Measurements from ENCODE around the gene FUT4. TPM values are rescaled to one million over a fixed set of nuclear protein-coding genes. Genes with fewer than 3 reads are reported as not detected.

Gene FUT4
- total RNA-seq, 2 experiments from 2014 or later, result 1.2 to 1.5 TPM

DNA sequence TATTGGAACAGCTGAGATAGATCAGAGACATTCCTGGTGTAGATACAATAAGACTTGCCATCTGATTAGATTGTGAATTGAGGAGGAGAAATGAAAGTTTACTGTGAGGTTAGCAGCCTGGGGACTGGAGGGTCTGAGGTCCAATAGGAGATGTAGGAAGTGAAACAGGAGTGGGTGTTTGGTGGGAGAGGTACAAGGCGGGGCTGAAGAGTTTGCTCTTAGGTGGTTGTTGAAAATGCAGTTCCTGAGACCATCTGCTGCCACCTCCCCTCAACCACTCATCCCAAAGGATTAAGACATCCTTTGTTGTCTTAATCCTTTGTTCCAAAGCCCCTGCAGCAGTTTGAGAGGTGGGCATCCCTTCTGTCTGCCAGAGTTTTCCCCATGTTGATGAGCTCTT lies 38.2 kb downstream of the FUT4 start:
- no peaks in the 10 kb centered on the region for H3K9me3 ChIP-seq (ENCODE audit: low read length)
- H4K20me1 ChIP-seq (ENCODE audit: insufficient read depth, low read length), result no peaks in the 10 kb centered on the region
- ChIA-PET POLR2A (interaction anchor here (0.5 to 0.9 kb wide), 2 partner anchors 11 to 1183 kb away, joined by 3 to 4 read pairs; no protein-coding TSS in a partner anchor), CTCF (ENCODE audit: unreplicated experiment) (no interaction called here)
- TF ChIP-seq EZH2phosphoT487 (IDR thresholded peaks at IDR 0.05; ENCODE audit: borderline replicate concordance, low read depth, low read length), result no peak
- TF ChIP-seq, protein P1, sequence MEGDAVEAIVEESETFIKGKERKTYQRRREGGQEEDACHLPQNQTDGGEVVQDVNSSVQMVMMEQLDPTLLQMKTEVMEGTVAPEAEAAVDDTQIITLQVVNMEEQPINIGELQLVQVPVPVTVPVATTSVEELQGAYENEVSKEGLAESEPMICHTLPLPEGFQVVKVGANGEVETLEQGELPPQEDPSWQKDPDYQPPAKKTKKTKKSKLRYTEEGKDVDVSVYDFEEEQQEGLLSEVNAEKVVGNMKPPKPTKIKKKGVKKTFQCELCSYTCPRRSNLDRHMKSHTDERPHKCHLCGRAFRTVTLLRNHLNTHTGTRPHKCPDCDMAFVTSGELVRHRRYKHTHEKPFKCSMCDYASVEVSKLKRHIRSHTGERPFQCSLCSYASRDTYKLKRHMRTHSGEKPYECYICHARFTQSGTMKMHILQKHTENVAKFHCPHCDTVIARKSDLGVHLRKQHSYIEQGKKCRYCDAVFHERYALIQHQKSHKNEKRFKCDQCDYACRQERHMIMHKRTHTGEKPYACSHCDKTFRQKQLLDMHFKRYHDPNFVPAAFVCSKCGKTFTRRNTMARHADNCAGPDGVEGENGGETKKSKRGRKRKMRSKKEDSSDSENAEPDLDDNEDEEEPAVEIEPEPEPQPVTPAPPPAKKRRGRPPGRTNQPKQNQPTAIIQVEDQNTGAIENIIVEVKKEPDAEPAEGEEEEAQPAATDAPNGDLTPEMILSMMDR (conservative IDR thresholded peaks at IDR 0.05; ENCODE audit: low read length), result no peak
- no peaks in the 10 kb centered on the region for H3K4me1 ChIP-seq (ENCODE audit: insufficient read depth, low read length, poor library complexity, severe bottlenecking)
- no peaks in the 10 kb centered on the region for H3K36me3 ChIP-seq (ENCODE audit: insufficient read depth, low read length)
- no peak overlapping the region for H3K4me3 ChIP-seq (ENCODE audit: low read depth, low read length, poor library complexity, severe bottlenecking)
- intact Hi-C loops (cut with micrococcal nuclease; ENCODE audit: unreplicated experiment), result no loop called here
- BruUV-seq (replicated peaks), result no TSS peak
- H3K27ac ChIP-seq (ENCODE audit: low read depth, low read length, poor library complexity, severe bottlenecking), result no peak overlapping the region
- H2AFZ ChIP-seq (ENCODE audit: low read length), result no peak overlapping the region
- no peaks in the 10 kb centered on the region for H3K79me2 ChIP-seq (ENCODE audit: insufficient read depth, low read depth, low read length)
- H3K4me2 ChIP-seq (ENCODE audit: low read length), result no peak overlapping the region
- no peak for DNase-seq (ENCODE audit: low spot score)
- H3K9me2 ChIP-seq (ENCODE audit: insufficient read depth, low read length), result no peaks in the 10 kb centered on the region

DNA sequence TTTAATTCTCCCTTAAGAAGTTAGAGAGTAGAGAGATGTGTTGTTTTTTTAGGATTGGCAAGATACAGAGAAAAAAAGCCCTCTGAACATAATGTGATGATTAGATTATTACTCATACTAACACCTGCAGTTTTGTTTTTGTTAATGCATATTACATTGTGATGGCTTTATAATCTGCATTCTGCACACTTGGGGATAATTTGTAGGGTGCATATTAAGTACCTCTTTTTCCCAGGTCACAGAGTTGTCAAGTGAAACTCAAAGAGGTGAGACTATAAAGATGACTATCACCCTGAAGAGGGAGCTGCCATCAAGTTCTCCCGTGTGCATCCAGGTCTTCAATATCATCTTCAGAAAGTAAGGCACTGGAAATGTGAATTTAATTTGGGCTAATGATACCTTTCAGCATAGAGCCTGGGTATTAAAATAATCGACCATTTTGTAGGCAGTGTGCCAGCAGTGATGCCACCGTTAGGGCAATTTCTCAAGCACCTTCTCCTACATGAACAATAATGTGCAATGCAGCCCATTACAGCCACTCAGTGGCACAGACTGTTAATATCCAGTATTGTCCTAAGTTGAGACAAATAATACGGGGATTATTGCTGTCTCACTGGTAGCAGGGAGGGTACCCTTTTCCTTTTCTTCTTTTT lies 39.6 kb downstream of the FUT4 start:
- H3K9me2 ChIP-seq (ENCODE audit: insufficient read depth, low read length), result no peaks in the 10 kb centered on the region
- H3K4me2 ChIP-seq (ENCODE audit: low read length), result no peak overlapping the region
- ChIA-PET CTCF (ENCODE audit: unreplicated experiment) (no interaction called here), POLR2A (interaction anchor here (0.9 kb wide), 1 partner anchor 13 kb away, joined by 3 read pairs; no protein-coding TSS in a partner anchor)
- H3K4me3 ChIP-seq (ENCODE audit: low read depth, low read length, poor library complexity, severe bottlenecking), result no peak overlapping the region
- TF ChIP-seq EZH2phosphoT487 (IDR thresholded peaks at IDR 0.05; ENCODE audit: borderline replicate concordance, low read depth, low read length), result no peak
- TF ChIP-seq, protein P1 (conservative IDR thresholded peaks at IDR 0.05; ENCODE audit: low read length), result no peak
- no TSS peak for BruUV-seq (replicated peaks)
- DNase-seq (ENCODE audit: low spot score), result no peak
- no peaks in the 10 kb centered on the region for H3K36me3 ChIP-seq (ENCODE audit: insufficient read depth, low read length)
- H3K79me2 ChIP-seq (ENCODE audit: insufficient read depth, low read depth, low read length), result no peaks in the 10 kb centered on the region
- H3K9me3 ChIP-seq (ENCODE audit: low read length), result no peaks in the 10 kb centered on the region
- H3K27ac ChIP-seq (ENCODE audit: low read depth, low read length, poor library complexity, severe bottlenecking), result no peak overlapping the region
- H3K4me1 ChIP-seq (ENCODE audit: insufficient read depth, low read length, poor library complexity, severe bottlenecking), result no peaks in the 10 kb centered on the region
- intact Hi-C loops (cut with micrococcal nuclease; ENCODE audit: unreplicated experiment), result no loop called here
- H2AFZ ChIP-seq (ENCODE audit: low read length), result no peak overlapping the region
- no peaks in the 10 kb centered on the region for H4K20me1 ChIP-seq (ENCODE audit: insufficient read depth, low read length)

DNA sequence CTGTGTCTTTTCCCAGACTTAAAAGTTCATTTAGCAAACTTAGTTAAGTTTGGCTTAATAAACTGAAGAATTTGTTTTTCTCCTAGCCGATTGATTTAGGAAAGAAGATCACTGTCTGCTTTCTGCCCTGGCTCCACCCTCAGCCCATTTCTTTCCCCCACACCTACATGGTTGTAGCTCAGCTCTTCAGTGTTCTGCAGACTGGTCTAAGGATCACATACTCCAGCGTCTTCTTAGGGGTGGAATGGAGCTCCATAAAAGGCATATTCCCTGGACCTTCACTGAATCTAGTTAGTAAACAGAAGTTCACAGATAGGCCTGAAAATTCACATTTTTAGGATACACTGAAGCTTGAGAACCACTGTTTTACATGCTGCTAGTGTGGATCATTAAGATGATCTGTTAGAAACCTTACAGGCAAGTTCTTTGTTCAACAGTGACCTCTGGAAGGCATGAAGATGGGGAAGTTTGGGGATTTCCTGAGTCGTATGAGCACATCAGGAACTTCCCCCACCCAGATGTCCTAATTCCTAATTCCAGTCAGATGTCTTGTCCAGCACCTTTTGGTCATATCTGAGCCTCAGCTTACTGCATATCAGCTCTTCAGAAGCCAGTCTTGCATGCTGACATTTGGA lies 40.3 kb downstream of the FUT4 start:
- no peaks in the 10 kb centered on the region for H4K20me1 ChIP-seq (ENCODE audit: insufficient read depth, low read length)
- no peak overlapping the region for H3K4me3 ChIP-seq (ENCODE audit: low read depth, low read length, poor library complexity, severe bottlenecking)
- no TSS peak for BruUV-seq (replicated peaks)
- TF ChIP-seq EZH2phosphoT487 (IDR thresholded peaks at IDR 0.05; ENCODE audit: borderline replicate concordance, low read depth, low read length), result no peak
- TF ChIP-seq, protein P1 (conservative IDR thresholded peaks at IDR 0.05; ENCODE audit: low read length), result no peak
- no peaks in the 10 kb centered on the region for H3K9me3 ChIP-seq (ENCODE audit: low read length)
- no peaks in the 10 kb centered on the region for H3K36me3 ChIP-seq (ENCODE audit: insufficient read depth, low read length)
- H3K27ac ChIP-seq (ENCODE audit: low read depth, low read length, poor library complexity, severe bottlenecking), result no peak overlapping the region
- no peak overlapping the region for H2AFZ ChIP-seq (ENCODE audit: low read length)
- no peaks in the 10 kb centered on the region for H3K79me2 ChIP-seq (ENCODE audit: insufficient read depth, low read depth, low read length)
- no peaks in the 10 kb centered on the region for H3K4me1 ChIP-seq (ENCODE audit: insufficient read depth, low read length, poor library complexity, severe bottlenecking)
- ChIA-PET POLR2A (interaction anchor here (0.9 kb wide), 1 partner anchor 13 kb away, joined by 3 read pairs; no protein-coding TSS in a partner anchor), CTCF (ENCODE audit: unreplicated experiment) (no interaction called here)
- no peak overlapping the region for H3K4me2 ChIP-seq (ENCODE audit: low read length)
- no peaks in the 10 kb centered on the region for H3K9me2 ChIP-seq (ENCODE audit: insufficient read depth, low read length)
- no peak for DNase-seq (ENCODE audit: low spot score)
- intact Hi-C loops (cut with micrococcal nuclease; ENCODE audit: unreplicated experiment), result no loop called here

Data from OCI-LY7 (cell line).